ENCODE results near the gene PLD4.

GRCh38 chr14:104931771-104932675 is 7.3 kb downstream of the PLD4 start:
- TF ChIP-seq CEBPB (IDR thresholded peaks at IDR 0.05) = no peak
- no peak for TF ChIP-seq FOXM1 (IDR thresholded peaks at IDR 0.05; ENCODE audit: borderline replicate concordance, low read depth)
- no peak for TF ChIP-seq TAF1 (IDR thresholded peaks at IDR 0.05; ENCODE audit: low read depth)
- TF ChIP-seq USF1 (IDR thresholded peaks at IDR 0.05) = no peak
- TF ChIP-seq EP300 (IDR thresholded peaks at IDR 0.05; ENCODE audit: borderline replicate concordance) = no peak
- TF ChIP-seq YY1 (IDR thresholded peaks at IDR 0.05; ENCODE audit: low read depth) = no peak
- no peak for TF ChIP-seq EGR1 (IDR thresholded peaks at IDR 0.05)
- no peak for TF ChIP-seq MAX (IDR thresholded peaks at IDR 0.05)
- TF ChIP-seq NFIC (IDR thresholded peaks at IDR 0.05) = no peak
- TF ChIP-seq CREB1 (IDR thresholded peaks at IDR 0.05; ENCODE audit: low read depth) = no peak
- no peak for TF ChIP-seq TCF12 (IDR thresholded peaks at IDR 0.05; ENCODE audit: low read depth)

Measured in Ishikawa (cell line).